ENCODE data around the gene PSMG3. TPM values are rescaled to one million over a fixed set of nuclear protein-coding genes. Genes with fewer than 3 reads are reported as not detected.

Gene PSMG3
- total RNA-seq, 2 experiments from 2014 or later: 13.3 to 13.8 TPM

- Histone ChIP-seq H3K36me3 (ENCODE audit: insufficient read depth, low read length) (no peaks in the 10 kb centered on the region), H3K27me3 (ENCODE audit: control insufficient read depth in 1 of 2, insufficient read depth in 2 of 2, low read length in 2 of 2) (no peaks in the 10 kb centered on the region), H3K4me1 (ENCODE audit: insufficient read depth, low read length) (no peaks in the 10 kb centered on the region), H3K9me3 (ENCODE audit: control insufficient read depth in 1 of 2, insufficient read depth in 1 of 2, low read length in 2 of 2) (no peaks in the 10 kb centered on the region), H3K27ac (ENCODE audit: low read depth in 1 of 2, low read length in 2 of 2) (no peak overlapping the region), H3K4me3 (ENCODE audit: low read length) (no peak overlapping the region)
- Mint-ChIP-seq H3K27me3 (no peaks in the 10 kb centered on the region), H3K27ac (no peak overlapping the region), H3K4me1 (ENCODE audit: low read depth) (no peaks in the 10 kb centered on the region), H3K4me3 (no peak overlapping the region), H3K9me3 (no peaks in the 10 kb centered on the region), H3K36me3 (ENCODE audit: low read depth) (no peaks in the 10 kb centered on the region)
- intact Hi-C loops (cut with DNase I, micrococcal nuclease): no loop called here
- TF ChIP-seq CTCF (IDR thresholded peaks at IDR 0.05): no peak
- CTCF ChIA-PET: no interaction called here
- ATAC-seq (ENCODE audit: poor library complexity) (no peak), DNase-seq (no peak)
- POLR2A ChIA-PET: no interaction called here
These were observed 19.0 kb downstream of the PSMG3 start for GRCh38 chr7:1550846-1551155.

- H3K9me3 Mint-ChIP-seq: no peaks in the 10 kb centered on the region
- H3K4me1 Mint-ChIP-seq (ENCODE audit: low read depth): no peaks in the 10 kb centered on the region
- no peak overlapping the region for H3K4me3 Mint-ChIP-seq
- no peak overlapping the region for H3K27ac Mint-ChIP-seq
- H3K4me1 ChIP-seq (ENCODE audit: insufficient read depth, low read length): no peaks in the 10 kb centered on the region
- no peak overlapping the region for H3K27ac ChIP-seq (ENCODE audit: low read depth in 1 of 2, low read length in 2 of 2)
- no peaks in the 10 kb centered on the region for H3K9me3 ChIP-seq (ENCODE audit: control insufficient read depth in 1 of 2, insufficient read depth in 1 of 2, low read length in 2 of 2)
- DNase-seq: no peak
- TF ChIP-seq CTCF (IDR thresholded peaks at IDR 0.05): no peak
- ATAC-seq (ENCODE audit: poor library complexity): no peak
- H3K36me3 Mint-ChIP-seq (ENCODE audit: low read depth): no peaks in the 10 kb centered on the region
- no peaks in the 10 kb centered on the region for H3K27me3 Mint-ChIP-seq
- CTCF ChIA-PET: no interaction called here
- intact Hi-C loops (cut with DNase I, micrococcal nuclease): no loop called here
- H3K4me3 ChIP-seq (ENCODE audit: low read length): no peak overlapping the region
- no peaks in the 10 kb centered on the region for H3K27me3 ChIP-seq (ENCODE audit: control insufficient read depth in 1 of 2, insufficient read depth in 2 of 2, low read length in 2 of 2)
- no peaks in the 10 kb centered on the region for H3K36me3 ChIP-seq (ENCODE audit: insufficient read depth, low read length)
- POLR2A ChIA-PET: no interaction called here
These were observed 19.6 kb downstream of the PSMG3 start for GRCh38 chr7:1550005-1550845.

GRCh38 chr7:1549357-1550004 lies 20.4 kb downstream of the PSMG3 start:
- Histone ChIP-seq H3K9me3 (ENCODE audit: control insufficient read depth in 1 of 2, insufficient read depth in 1 of 2, low read length in 2 of 2) (no peaks in the 10 kb centered on the region), H3K27ac (ENCODE audit: low read depth in 1 of 2, low read length in 2 of 2) (no peak overlapping the region), H3K27me3 (ENCODE audit: control insufficient read depth in 1 of 2, insufficient read depth in 2 of 2, low read length in 2 of 2) (no peaks in the 10 kb centered on the region), H3K36me3 (ENCODE audit: insufficient read depth, low read length) (no peaks in the 10 kb centered on the region), H3K4me3 (ENCODE audit: low read length) (no peak overlapping the region), H3K4me1 (ENCODE audit: insufficient read depth, low read length) (no peaks in the 10 kb centered on the region)
- no peaks in the 10 kb centered on the region for H3K9me3 Mint-ChIP-seq
- H3K36me3 Mint-ChIP-seq (ENCODE audit: low read depth): no peaks in the 10 kb centered on the region
- DNase-seq: no peak
- no peak overlapping the region for H3K4me3 Mint-ChIP-seq
- POLR2A ChIA-PET: no interaction called here
- TF ChIP-seq CTCF (IDR thresholded peaks at IDR 0.05): no peak
- intact Hi-C loops (cut with DNase I, micrococcal nuclease): loop anchor here in 1 of 2 experiments (5.0 kb wide), 1 partner anchor 42 kb away; no protein-coding TSS in a partner anchor
- H3K4me1 Mint-ChIP-seq (ENCODE audit: low read depth): no peaks in the 10 kb centered on the region
- peak overlapping the region; percentile 51 for H3K27ac Mint-ChIP-seq
- no peaks in the 10 kb centered on the region for H3K27me3 Mint-ChIP-seq
- ATAC-seq (ENCODE audit: poor library complexity): no peak
- CTCF ChIA-PET: no interaction called here
